Heart left ventricle (tissue), 16 donors: ENCODE data around the gene RABIF. TPM values are rescaled to one million over a fixed set of nuclear protein-coding genes. Genes with fewer than 3 reads are reported as not detected.
A peak's percentile ranks its signal among the peaks of the same experiment; 100 is the strongest.

ENCODE experiments used
- ATAC-seq, 4 donors: fragments of 200-7000 bp; cut with Tn5 transposase; one replicate each; pipeline ENCODE4 v1.9.1; 2020 to 2022; ENCODE audit warnings: moderate library complexity in 4 of 4, mild to moderate bottlenecking in 3 of 4, moderate number of reproducible peaks in 1 of 4
- DNase-seq, 5 donors: peaks; one replicate each; pipeline ENCODE4 v3.0.0-alpha.2; 2020
- H3K27ac ChIP-seq, 12 donors: fragments of 200-600 bp; sonication (generic) in 4 of 12; one replicate each; pipeline versions ENCODE4 v1.5.0 to v1.8.0; 2016 to 2022; ENCODE audit warnings: mild to moderate bottlenecking in 2 of 12
- H3K27me3 ChIP-seq, 9 donors: fragments of 200-600 bp; sonication (generic) in 2 of 9; one replicate each; pipeline versions ENCODE4 v1.5.1 to v1.8.0; 2016 to 2022; ENCODE audit warnings: mild to moderate bottlenecking in 3 of 9
- H3K36me3 ChIP-seq, 9 donors: fragments of 200-600 bp; sonication (generic) in 2 of 9; one replicate each; pipeline versions ENCODE4 v1.5.0 to v1.8.0; 2018 to 2022; ENCODE audit warnings: mild to moderate bottlenecking in 2 of 9
- H3K4me1 ChIP-seq, 12 donors: fragments of 200-600 bp; sonication (generic) in 4 of 12; one replicate each; pipeline versions ENCODE4 v1.5.0 to v1.8.0; 2016 to 2022; ENCODE audit warnings: mild to moderate bottlenecking in 3 of 12
- H3K4me3 ChIP-seq, 12 donors: fragments of 200-600 bp; sonication (generic) in 4 of 12; one replicate each; pipeline versions ENCODE4 v1.5.0 to v1.8.0; 2017 to 2022; ENCODE audit warnings: mild to moderate bottlenecking in 9 of 12, moderate library complexity in 4 of 12
- H3K9me3 ChIP-seq, 12 donors: fragments of 200-600 bp; sonication (generic) in 4 of 12; one replicate each; pipeline versions ENCODE4 v1.5.0 to v1.8.0; 2016 to 2022; ENCODE audit warnings: mild to moderate bottlenecking in 1 of 12
- CTCF ChIP-seq, 12 donors: fragments of 200-600 bp; sonication (generic) in 4 of 12; IDR thresholded peaks; one replicate each; pipeline versions ENCODE4 v1.5.0 to v1.8.0; 2018 to 2022; ENCODE audit warnings: antibody characterized with exemption in 12 of 12, mild to moderate bottlenecking in 5 of 12
- POLR2A ChIP-seq, 2 donors: fragments of 450-650 bp; IDR thresholded peaks; one replicate each; pipeline ENCODE4 v1.6.1; 2017; ENCODE audit warnings: antibody characterized with exemption in 2 of 2, mild to moderate bottlenecking in 2 of 2, moderate library complexity in 2 of 2
- WGBS, 4 donors: extraction: QIAGEN DNeasy Blood & Tissue Kit in 2 of 4; methylation state at CpG; one replicate each; pipeline versions ENCODE4 v1.1.5 to v1.1.7; 2013 to 2018; 5-methylcytosine and 5-hydroxymethylcytosine counted together
- intact Hi-C, 10 donors: fragments of 100-400 bp; cut with DNase I; formaldehyde crosslinking; loops; one replicate each; pipeline versions ENCODE4 v1.11.1 to v1.14.2; 2022
- polyA plus RNA-seq, 2 donors: library from polyadenylated mRNA; stranded (reverse); fragments of 200-250 nt; gene quantifications; one replicate each; pipeline ENCODE4 v1.2.3, GENCODE V29; 2013
- total RNA-seq, 9 donors: library from RNA; depleted of rRNA in 2 of 9; stranded (reverse); fragments of >200 nt in 2 of 9; fragmentation: NEBNext Ultra II Directional in 3 of 9; extraction: Animal tissue kit (Norgen Biotek cat#: 25700) in 3 of 9; gene quantifications; one replicate each; pipeline versions ENCODE4 v1.1.0 to v1.2.4, GENCODE V29; 2016 to 2023
- donor health status: ischemic (EF 13 %, LVEDD 7.1; RV severe dilation, severe dysfunction).
- donor health status: healthy with polysubstance abuse.
- donor health status: DM: no; HTN: yes; CAD: no.
- donor health status: DM: no; HTN: no; CAD: no.
- donor health status: ischemic (EF 25% LVEDD 6.9; RV normal size, moderate dysfunction).
- donor health status: ischemic (EF 25% LVEDD 5.7; RV mildly dilated, moderate dysfunction).
- donor health status: healthy.
- donor health status: DM: yes; HTN: yes; CAD: no.
- donor health status: ischemic (EF 35%, LVEDD 5.7; RV mildly dilated, moderate dysfunction).
- donor health status: nonischemic (EF 11% LVEDD 7.7; RV severe dilation, severe dysfunction).
- donor health status: DM: yes; HTN: yes; CAD: no.
- donor health status: PGD.
- donor health status: ischemic (EF 29% LVEDD 5.4; RV normal size, mild dysfunction).
- donor health status: nonischemic (EF 23%, LVEDD 6.1; RV moderate dilation, normal function).

Gene RABIF
- total and polyA plus RNA-seq, 11 donors: 3.6 to 12.1 (median 5.3) TPM

- ATAC-seq (peak in 3 of 4 donors; percentile 17 to 68 (median 63)), DNase-seq (peak; percentile 46 to 79 (median 70))
- peak overlapping the region in 10 of 12 donors; percentile 4 to 71 (median 54) for H3K27ac ChIP-seq
- no peaks in the 10 kb centered on the region for H3K9me3 ChIP-seq
- intact Hi-C loops: loop anchor here in 2 of 10 donors (5.0 kb wide), 1 partner anchor 46 kb away; the partner anchor contains the start of gene PCAT6 (in 2 of the 2)
- H3K36me3 ChIP-seq: no peaks in the 10 kb centered on the region
- H3K27me3 ChIP-seq: peaks cover 0 to 6% (median 0%) of the 10 kb centered on the region in 9 donors
- H3K4me1 ChIP-seq: peaks cover 0 to 21% (median 10%) of the 10 kb centered on the region in 12 donors
- no peak overlapping the region for H3K4me3 ChIP-seq
- WGBS, 4 donors: 36 to 48% (median 42%) methylated on average over 6 of the region's 6 CpGs
- TF ChIP-seq CTCF (IDR thresholded peaks at IDR 0.05) (no peak), POLR2A (IDR thresholded peaks at IDR 0.05) (no peak)
Observed at GRCh38 chr1:202858331-202858730, 30.6 kb downstream of the RABIF start.

GRCh38 chr1:202857136-202857610, 31.8 kb downstream of the RABIF start:
- peaks cover 0 to 6% (median 0%) of the 10 kb centered on the region in 9 donors for H3K27me3 ChIP-seq
- no peaks in the 10 kb centered on the region for H3K36me3 ChIP-seq
- no peak overlapping the region for H3K4me3 ChIP-seq
- peaks cover 0 to 21% (median 10%) of the 10 kb centered on the region in 12 donors for H3K4me1 ChIP-seq
- ATAC-seq (no peak), DNase-seq (no peak)
- 71 to 79% (median 74%) methylated on average over 4 of the region's 4 CpGs for WGBS, 4 donors
- TF ChIP-seq POLR2A (IDR thresholded peaks at IDR 0.05) (no peak), CTCF (IDR thresholded peaks at IDR 0.05) (no peak)
- no peak overlapping the region for H3K27ac ChIP-seq
- intact Hi-C loops: loop anchor here in 2 of 10 donors (5.0 kb wide), 1 partner anchor 45 kb away; the partner anchor contains the start of gene PCAT6 (in 2 of the 2)
- H3K9me3 ChIP-seq: no peaks in the 10 kb centered on the region

- intact Hi-C loops: loop anchor here in 2 of 10 donors (5.0 kb wide), 1 partner anchor 44 kb away; the partner anchor contains the start of gene PCAT6 (in 2 of the 2)
- Histone ChIP-seq H3K4me3 (no peak overlapping the region), H3K36me3 (no peaks in the 10 kb centered on the region), H3K9me3 (no peaks in the 10 kb centered on the region), H3K27ac (no peak overlapping the region), H3K4me1 (peaks cover 0 to 18% (median 6%) of the 10 kb centered on the region in 12 donors), H3K27me3 (peaks cover 0 to 5% (median 0%) of the 10 kb centered on the region in 9 donors)
- DNase-seq (no peak), ATAC-seq (no peak)
- TF ChIP-seq CTCF (IDR thresholded peaks at IDR 0.05) (no peak), POLR2A (IDR thresholded peaks at IDR 0.05) (no peak)
- 86 to 97% (median 91%) methylated on average over 2 of the region's 2 CpGs for WGBS, 4 donors
Observed at GRCh38 chr1:202856014-202856413, 32.9 kb downstream of the RABIF start.

DNA sequence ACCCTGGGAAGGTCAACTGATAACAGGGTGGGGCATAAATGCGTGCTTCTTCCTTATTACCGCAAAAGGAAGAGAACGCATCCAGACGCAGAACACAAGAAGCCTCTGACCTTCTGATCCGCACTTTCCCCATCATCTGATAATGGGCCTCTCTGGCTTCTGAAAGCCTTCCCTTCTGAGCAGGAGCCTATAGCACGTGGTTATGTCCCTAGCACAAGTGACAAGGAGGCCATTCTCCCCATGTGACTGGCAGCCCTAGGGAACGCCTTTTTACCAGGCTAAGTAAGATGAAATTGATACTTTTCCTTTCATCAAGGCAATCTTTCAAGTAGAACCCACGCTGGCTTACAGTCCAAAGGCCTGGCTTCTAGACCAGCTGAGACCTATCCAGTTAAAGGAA, 34.2 kb downstream of the RABIF start:
- 89 to 95% (median 94%) methylated on average over 8 of the region's 8 CpGs for whole genome bisulfite sequencing, 4 donors
- H3K4me1 ChIP-seq: peaks cover 0 to 13% (median 5%) of the 10 kb centered on the region in 12 donors
- no peaks in the 10 kb centered on the region for H3K9me3 ChIP-seq
- H3K36me3 ChIP-seq: no peaks in the 10 kb centered on the region
- intact Hi-C loops: loop anchor here in 2 of 10 donors (5.0 kb wide), 1 partner anchor 42 kb away; the partner anchor contains the start of gene PCAT6 (in 2 of the 2)
- ATAC-seq (no peak), DNase-seq (no peak)
- H3K4me3 ChIP-seq: no peak overlapping the region
- TF ChIP-seq POLR2A (IDR thresholded peaks at IDR 0.05): no peak
- no peak for TF ChIP-seq CTCF (IDR thresholded peaks at IDR 0.05)
- H3K27me3 ChIP-seq: no peaks in the 10 kb centered on the region
- H3K27ac ChIP-seq: no peak overlapping the region
